Measurements from ENCODE around the gene PRSS16. TPM values are rescaled to one million over a fixed set of nuclear protein-coding genes. Genes with fewer than 3 reads are reported as not detected.

The PRSS16 gene
- total RNA-seq, 1 donor, result not detected

GRCh38 chr6:27283279-27283678, 35.8 kb downstream of the PRSS16 start:
- TF ChIP-seq CTCF (IDR thresholded peaks at IDR 0.05; ENCODE audit: insufficient read depth, low read depth, low read length), result no peak
- H3K4me3 ChIP-seq (ENCODE audit: low read depth, low read length), result no peak overlapping the region
- no peak for DNase-seq (ENCODE audit: low read depth)

GRCh38 chr6:27286141-27286540, 38.6 kb downstream of the PRSS16 start:
- DNase-seq (ENCODE audit: low read depth), result no peak
- no peak overlapping the region for H3K4me3 ChIP-seq (ENCODE audit: low read depth, low read length)
- no peak for TF ChIP-seq CTCF (IDR thresholded peaks at IDR 0.05; ENCODE audit: insufficient read depth, low read depth, low read length)

DNA sequence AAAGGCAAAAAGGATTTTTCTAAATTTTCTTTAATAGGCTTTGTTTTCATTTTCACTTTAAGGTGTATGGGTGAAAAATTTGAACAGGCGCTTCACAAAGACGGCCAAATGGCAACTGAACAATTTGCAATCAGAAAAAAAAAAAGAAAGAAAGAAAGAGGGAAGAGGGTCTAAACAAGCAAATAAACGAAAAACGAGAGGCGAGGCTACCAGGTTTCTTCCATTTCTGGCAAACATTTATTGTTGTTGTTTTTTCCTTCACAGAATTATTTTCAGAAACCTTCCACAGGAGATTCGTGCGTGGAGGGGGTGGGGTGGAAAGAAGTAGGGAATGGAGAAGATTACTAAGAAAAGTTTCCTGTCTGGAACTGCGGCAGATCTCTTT, 40.2 kb downstream of the PRSS16 start:
- no peak for DNase-seq (ENCODE audit: low read depth)
- H3K4me3 ChIP-seq (ENCODE audit: low read depth, low read length), result no peak overlapping the region
- no peak for TF ChIP-seq CTCF (IDR thresholded peaks at IDR 0.05; ENCODE audit: insufficient read depth, low read depth, low read length)

- no peak for TF ChIP-seq CTCF (IDR thresholded peaks at IDR 0.05; ENCODE audit: insufficient read depth, low read depth, low read length)
- no peak for DNase-seq (ENCODE audit: low read depth)
- no peak overlapping the region for H3K4me3 ChIP-seq (ENCODE audit: low read depth, low read length)
Observed at GRCh38 chr6:27288136-27289044, 40.9 kb downstream of the PRSS16 start.

DNA sequence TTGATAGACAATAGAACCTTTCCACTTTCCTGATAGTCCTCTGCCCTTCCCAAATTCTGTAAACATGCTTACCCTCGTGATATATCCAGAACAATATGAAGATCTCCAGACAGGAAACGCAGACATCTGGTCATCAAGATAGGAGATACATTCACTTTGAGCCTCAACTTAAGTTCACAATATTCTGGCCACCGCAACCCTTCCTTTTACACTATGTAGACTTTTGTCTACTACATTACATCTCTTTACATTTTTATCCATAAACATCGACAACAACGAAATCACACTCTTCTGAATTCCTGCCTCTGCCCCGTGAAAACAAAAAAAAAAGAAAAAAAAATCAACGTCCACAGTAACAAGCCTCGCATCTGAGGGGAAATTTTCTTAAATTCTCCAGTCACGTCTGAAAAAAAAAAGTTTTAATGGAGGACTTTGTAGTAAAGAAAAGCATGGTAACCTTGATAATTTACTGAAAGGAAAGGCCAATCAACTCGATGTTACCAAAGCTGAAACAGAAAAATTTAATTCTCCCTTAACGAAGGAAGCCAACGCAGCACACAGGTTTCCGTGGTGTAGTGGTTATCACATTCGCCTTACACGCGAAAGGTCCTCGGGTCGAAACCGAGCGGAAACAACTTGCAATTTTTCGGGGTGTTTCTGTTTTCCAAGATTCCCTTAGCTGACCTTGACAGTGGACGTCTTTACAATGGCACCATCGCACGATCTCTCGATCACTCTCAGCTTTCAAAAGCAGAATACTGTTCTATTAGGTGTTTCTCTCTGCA, 42.8 kb downstream of the PRSS16 start:
- H3K4me3 ChIP-seq (ENCODE audit: low read depth, low read length), result peak overlapping the region; percentile 17
- DNase-seq (ENCODE audit: low read depth), result no peak
- TF ChIP-seq CTCF (IDR thresholded peaks at IDR 0.05; ENCODE audit: insufficient read depth, low read depth, low read length), result no peak

GRCh38 chr6:27290850-27291208, 43.3 kb downstream of the PRSS16 start:
- peak overlapping the region; percentile 17 for H3K4me3 ChIP-seq (ENCODE audit: low read depth, low read length)
- DNase-seq (ENCODE audit: low read depth), result no peak
- no peak for TF ChIP-seq CTCF (IDR thresholded peaks at IDR 0.05; ENCODE audit: insufficient read depth, low read depth, low read length)

Data from fibroblast of villous mesenchyme (primary cell).